SHP77 treated with DMSO at 0.1 percent for 48 hours (cell line): ENCODE data around the gene SORL1.
"Not testable (repeated sequence)": the region's sequence is repeated elsewhere in the genome, so short reads cannot be mapped to it uniquely, and the experiment has no call there.

ENCODE experiments used
- DNase-seq: peaks from one replicate; lab custom pipeline; 2025; lab: John Stamatoyannopoulos, UW

SORL1 gene

GRCh38 chr11:121451986-121452608 lies at the start of gene SORL1:
Gene SORL1, plus strand, starts transcription at chr11:121452314. Its CDS starts 18 bp downstream, at chr11:121452332.
- DNase-seq: no peak

GRCh38 chr11:121405646-121406045 lies 46.5 kb upstream of the SORL1 start:
- DNase-seq: no peak

GRCh38 chr11:121406291-121406690 lies 45.8 kb upstream of the SORL1 start:
- DNase-seq: no peak

GRCh38 chr11:121408830-121409229 lies 43.3 kb upstream of the SORL1 start:
- DNase-seq: no peak

GRCh38 chr11:121410041-121410440 lies 42.1 kb upstream of the SORL1 start:
- not testable (repeated sequence) for DNase-seq

- DNase-seq: not testable (repeated sequence)
Measured at GRCh38 chr11:121411330-121411729, 40.8 kb upstream of the SORL1 start.

- no peak for DNase-seq
Measured at GRCh38 chr11:121412000-121412587, 40.0 kb upstream of the SORL1 start.

GRCh38 chr11:121412711-121413415 lies 39.3 kb upstream of the SORL1 start:
- no peak for DNase-seq

GRCh38 chr11:121414141-121414913 lies 37.8 kb upstream of the SORL1 start:
- DNase-seq: no peak

GRCh38 chr11:121415856-121416255 lies 36.3 kb upstream of the SORL1 start:
- no peak for DNase-seq

- DNase-seq: no peak
Measured at GRCh38 chr11:121417055-121417551, 35.0 kb upstream of the SORL1 start.

GRCh38 chr11:121417607-121418006 lies 34.5 kb upstream of the SORL1 start:
- no peak for DNase-seq

GRCh38 chr11:121418625-121419114 lies 33.4 kb upstream of the SORL1 start:
- no peak for DNase-seq

- DNase-seq: no peak
Measured at GRCh38 chr11:121419836-121420235, 32.3 kb upstream of the SORL1 start.

- DNase-seq: no peak
Measured at GRCh38 chr11:121420398-121420797, 31.7 kb upstream of the SORL1 start.

- DNase-seq: no peak
Measured at GRCh38 chr11:121421149-121421901, 30.8 kb upstream of the SORL1 start.

- DNase-seq: no peak
Measured at GRCh38 chr11:121422675-121423074, 29.4 kb upstream of the SORL1 start.

GRCh38 chr11:121425828-121426227 lies 26.3 kb upstream of the SORL1 start:
- no peak for DNase-seq

GRCh38 chr11:121426476-121427399 lies 25.4 kb upstream of the SORL1 start:
- no peak for DNase-seq

GRCh38 chr11:121427400-121427744 lies 24.7 kb upstream of the SORL1 start:
- DNase-seq: no peak
